Hepatocyte (in vitro differentiated cells): ENCODE data around the gene AJUBA. TPM values are rescaled to one million over a fixed set of nuclear protein-coding genes. Genes with fewer than 3 reads are reported as not detected.

Experiments used
- DNase-seq: peaks from one replicate; pipeline ENCODE4 v3.0.0-alpha.2; 2016; ENCODE audit warnings: low spot score
- H2AFZ ChIP-seq: fragments of 200-600 bp; sonication (generic); 2 replicates; pipeline ENCODE4 v1.6.0; 2016; ENCODE audit warnings: antibody characterized with exemption, mild to moderate bottlenecking
- H3K27ac ChIP-seq: fragments of 200-600 bp; sonication (generic); 2 replicates; pipeline ENCODE4 v1.5.1; 2016; ENCODE audit warnings: mild to moderate bottlenecking
- H3K27me3 ChIP-seq: fragments of 200-600 bp; sonication (generic); 2 replicates; pipeline ENCODE4 v1.6.1; 2016
- H3K36me3 ChIP-seq: fragments of 200-600 bp; sonication (generic); replicated peaks from 2 replicates; pipeline ENCODE4 v1.5.1; 2016; ENCODE audit warnings: low read depth; ENCODE audit not compliant: insufficient read depth
- H3K4me1 ChIP-seq: fragments of 200-600 bp; sonication (generic); 2 replicates; pipeline ENCODE4 v1.5.1; 2016; ENCODE audit warnings: mild to moderate bottlenecking, moderate library complexity; ENCODE audit not compliant: insufficient read depth
- H3K4me2 ChIP-seq: fragments of 200-600 bp; sonication (generic); 2 replicates; pipeline ENCODE4 v1.6.0; 2016
- H3K4me3 ChIP-seq: fragments of 200-600 bp; sonication (generic); 2 replicates; pipeline ENCODE4 v1.5.1; 2016; ENCODE audit warnings: mild to moderate bottlenecking
- H3K79me2 ChIP-seq: fragments of 200-600 bp; sonication (generic); 2 replicates; pipeline ENCODE4 v1.6.0; 2017; ENCODE audit warnings: mild to moderate bottlenecking
- H3K9me2 ChIP-seq: fragments of 200-600 bp; sonication (generic); replicated peaks from 2 replicates; pipeline ENCODE4 v1.6.0; 2017; ENCODE audit warnings: mild to moderate bottlenecking; ENCODE audit not compliant: insufficient read depth
- H3K9me3 ChIP-seq: fragments of 200-600 bp; sonication (generic); 2 replicates; pipeline ENCODE4 v1.5.1; 2016; ENCODE audit warnings: low read depth, mild to moderate bottlenecking
- H4K20me1 ChIP-seq: fragments of 200-600 bp; sonication (generic); 2 replicates; pipeline ENCODE4 v1.6.0; 2016; ENCODE audit warnings: mild to moderate bottlenecking; ENCODE audit not compliant: insufficient read depth, poor library complexity, severe bottlenecking
- CTCF ChIP-seq: fragments of 200-600 bp; sonication (generic); IDR thresholded peaks from 2 replicates; pipeline ENCODE4 v1.5.1; 2016; ENCODE audit warnings: antibody characterized with exemption, mild to moderate bottlenecking; ENCODE audit not compliant: poor library complexity
- EZH2 ChIP-seq: fragments of 200-600 bp; sonication (generic); IDR thresholded peaks from 2 replicates; pipeline ENCODE4 v1.6.1; 2016; ENCODE audit warnings: antibody characterized with exemption, mild to moderate bottlenecking, borderline replicate concordance
- EZH2phosphoT487 ChIP-seq: fragments of 200-600 bp; sonication (generic); IDR thresholded peaks from one replicate; pipeline ENCODE4 v1.6.1; 2018; ENCODE audit warnings: antibody characterized with exemption, mild to moderate bottlenecking, low read depth, moderate library complexity; ENCODE audit not compliant: unreplicated experiment, severe bottlenecking
- WGBS: methylation state at CpG from one replicate; pipeline ENCODE4 v1.1.6; 2016; ENCODE audit warnings: low lambda C conversion rate; ENCODE audit errors: missing lambda C conversion rate; 5-methylcytosine and 5-hydroxymethylcytosine counted together
- polyA plus RNA-seq: library from polyadenylated mRNA; unstranded; fragments of >200 nt; fragmentation: Nextera tagmentation; extraction: Ambion mirVana; gene quantifications from 2 replicates; pipeline ENCODE4 v1.2.1, GENCODE V29; 2016
- total RNA-seq: library from RNA; depleted of rRNA; stranded (reverse); fragments of >200 nt; gene quantifications from 2 replicates; pipeline ENCODE4 v1.2.3, GENCODE V29; 2014

Gene AJUBA
- total and polyA plus RNA-seq, 2 experiments from 2014 or later = 43.2 to 80.8 TPM

- Histone ChIP-seq H3K4me1 (peaks cover 8% of the 10 kb centered on the region), H3K27ac (no peak overlapping the region), H3K27me3 (no peaks in the 10 kb centered on the region), H4K20me1 (no peaks in the 10 kb centered on the region), H3K79me2 (no peaks in the 10 kb centered on the region), H3K9me3 (no peaks in the 10 kb centered on the region), H3K36me3 (peaks cover under 1% of the 10 kb centered on the region), H3K4me2 (no peak overlapping the region), H3K4me3 (no peak overlapping the region), H3K9me2 (no peaks in the 10 kb centered on the region), H2AFZ (no peak overlapping the region)
- DNase-seq = no peak
- WGBS = 77% methylated on average over 7 of the region's 7 CpGs
- no peak for TF ChIP-seq CTCF
- TF ChIP-seq EZH2 = no peak
- no peak for TF ChIP-seq EZH2phosphoT487
Measured at GRCh38 chr14:23020143-23021128, 38.1 kb upstream of the AJUBA start.

- Histone ChIP-seq H3K27ac (no peak overlapping the region), H3K4me3 (no peak overlapping the region), H3K4me2 (no peak overlapping the region), H3K9me2 (no peaks in the 10 kb centered on the region), H3K4me1 (no peaks in the 10 kb centered on the region), H3K36me3 (no peaks in the 10 kb centered on the region), H4K20me1 (no peaks in the 10 kb centered on the region), H3K9me3 (no peaks in the 10 kb centered on the region), H3K79me2 (no peaks in the 10 kb centered on the region), H3K27me3 (no peaks in the 10 kb centered on the region), H2AFZ (no peak overlapping the region)
- no peak for DNase-seq
- TF ChIP-seq EZH2phosphoT487 (no peak), CTCF (no peak), EZH2 (no peak)
Measured at GRCh38 chr14:23018107-23018506, 35.8 kb upstream of the AJUBA start.

GRCh38 chr14:23017091-23017490 is 34.7 kb upstream of the AJUBA start:
- TF ChIP-seq CTCF (no peak), EZH2phosphoT487 (no peak), EZH2 (no peak)
- Histone ChIP-seq H3K9me3 (no peaks in the 10 kb centered on the region), H4K20me1 (no peaks in the 10 kb centered on the region), H3K36me3 (no peaks in the 10 kb centered on the region), H2AFZ (no peak overlapping the region), H3K4me2 (no peak overlapping the region), H3K27ac (no peak overlapping the region), H3K4me1 (no peaks in the 10 kb centered on the region), H3K79me2 (no peaks in the 10 kb centered on the region), H3K4me3 (no peak overlapping the region), H3K27me3 (no peaks in the 10 kb centered on the region), H3K9me2 (no peaks in the 10 kb centered on the region)
- whole genome bisulfite sequencing = 90% methylated on average over 5 of the region's 5 CpGs
- DNase-seq = no peak
